Activated B cell treated with CpG ODN at 0.5 μM for 24 hours (primary cell): ENCODE measurements around the gene UFSP1. TPM values are rescaled to one million over a fixed set of nuclear protein-coding genes. Genes with fewer than 3 reads are reported as not detected.

Experiments used
- ATAC-seq: fragments of 200-7000 bp; cut with Tn5 transposase; one replicate; pipeline ENCODE4 v1.10.0; 2021; ENCODE audit warnings: low read depth, mild to moderate bottlenecking, moderate library complexity
- CTCF ChIA-PET: fragments of 350-600 bp; sonication (Branson Sonifier 250); formaldehyde crosslinking; loops from one replicate; lab custom pipeline; 2021; ENCODE audit warnings: antibody characterized with exemption; lab: Charles Lee
- POLR2A ChIA-PET: fragments of 350-600 bp; sonication (Branson Sonifier 250); formaldehyde crosslinking; loops from one replicate; lab custom pipeline; 2021; ENCODE audit warnings: antibody characterized with exemption; lab: Charles Lee
- DNase-seq: peaks from one replicate; pipeline ENCODE4 v3.0.0; 2022
- H3K27ac Mint-ChIP-seq: one replicate; pipeline ENCODE4 v1.8.0; 2020; ENCODE audit warnings: mixed read lengths
- H3K27me3 Mint-ChIP-seq: one replicate; pipeline ENCODE4 v1.8.0; 2021; ENCODE audit warnings: mixed read lengths
- H3K36me3 Mint-ChIP-seq: one replicate; pipeline ENCODE4 v1.8.0; 2021; ENCODE audit warnings: low read depth, mixed read lengths
- H3K4me1 Mint-ChIP-seq: one replicate; pipeline ENCODE4 v1.8.0; 2021; ENCODE audit warnings: mixed read lengths
- H3K4me3 Mint-ChIP-seq: one replicate; pipeline ENCODE4 v1.8.0; 2020; ENCODE audit warnings: mild to moderate bottlenecking, mixed read lengths
- H3K9me3 Mint-ChIP-seq: one replicate; pipeline ENCODE4 v1.8.0; 2020; ENCODE audit warnings: mixed read lengths
- CTCF ChIP-seq: fragments of 200-600 bp; IDR thresholded peaks from one replicate; pipeline ENCODE4 v1.8.0; 2022; ENCODE audit warnings: antibody characterized with exemption, mild to moderate bottlenecking
- intact Hi-C: fragments of 100-400 bp; cut with micrococcal nuclease; formaldehyde crosslinking; loops from one replicate; pipeline ENCODE4 v1.15.1; 2024
- total RNA-seq: library from RNA; stranded (reverse); gene quantifications from 2 replicates; pipeline ENCODE4 v1.2.3, GENCODE V29; 2022

Gene UFSP1
- total RNA-seq, 1 donor from 2014 or later = 3.4 TPM

GRCh38 chr7:100854146-100854895 is 35.2 kb downstream of the UFSP1 start:
- H3K36me3 Mint-ChIP-seq = peaks cover 29% of the 10 kb centered on the region
- H3K27ac Mint-ChIP-seq = no peak overlapping the region
- ChIA-PET POLR2A (interaction anchor here (1.0 to 3.5 kb wide), 5 partner anchors 10 to 49 kb away, joined by 3 to 17 read pairs (median 5); partner anchors contain the start of genes SRRT and UFSP1), CTCF (interaction anchor here (0.6 to 3.2 kb wide), 2 partner anchors 54 to 149 kb away, joined by 3 to 57 read pairs; partner anchors contain the start of gene POP7)
- no peak for ATAC-seq
- H3K27me3 Mint-ChIP-seq = no peaks in the 10 kb centered on the region
- peaks cover 21% of the 10 kb centered on the region for H3K4me1 Mint-ChIP-seq
- no peaks in the 10 kb centered on the region for H3K9me3 Mint-ChIP-seq
- no peak for DNase-seq
- intact Hi-C loops = no loop called here
- TF ChIP-seq CTCF = no peak
- H3K4me3 Mint-ChIP-seq = peak overlapping the region; percentile 38

- Mint-ChIP-seq H3K4me3 (peak within 1 kb of the TSS; percentile 89), H3K27me3 (no peaks in the 10 kb centered on the region), H3K27ac (peak within 1 kb of the TSS; percentile 75), H3K4me1 (peaks cover 21% of the 10 kb centered on the region), H3K36me3 (peaks cover 18% of the 10 kb centered on the region), H3K9me3 (no peaks in the 10 kb centered on the region)
- ChIA-PET POLR2A (interaction anchor here (0.6 to 3.5 kb wide), 22 partner anchors 13 to 465 kb away, joined by 3 to 26 read pairs (median 6); partner anchors contain the start of genes FBXO24, LRCH4, POP7 and SRRT), CTCF (interaction anchor here (0.5 to 3.6 kb wide), 21 partner anchors 9 to 306 kb away, joined by 3 to 64 read pairs (median 3); partner anchors contain the start of genes GIGYF1, POP7, SRRT and UFSP1)
- peak; percentile 93 for ATAC-seq
- DNase-seq = peak; percentile 83
- intact Hi-C loops = loop anchor here (1.0 to 2.0 kb wide), 13 partner anchors 15 to 383 kb away; partner anchors contain the start of genes EPHB4, FBXO24 and LRCH4
- TF ChIP-seq CTCF = peak; percentile 79
These were observed 37.3 kb downstream of the UFSP1 start, which contains the start of gene SLC12A9 for GRCh38 chr7:100852048-100852872. Gene SLC12A9, plus strand, starts transcription at chr7:100852713. Its CDS starts 1,485 bp downstream, at chr7:100854198.

- H3K4me3 Mint-ChIP-seq = no peak overlapping the region
- no peak overlapping the region for H3K27ac Mint-ChIP-seq
- no peak for ATAC-seq
- POLR2A ChIA-PET = no interaction called here
- peaks cover 5% of the 10 kb centered on the region for H3K4me1 Mint-ChIP-seq
- DNase-seq = no peak
- H3K9me3 Mint-ChIP-seq = no peaks in the 10 kb centered on the region
- no peak for TF ChIP-seq CTCF
- H3K36me3 Mint-ChIP-seq = no peaks in the 10 kb centered on the region
- intact Hi-C loops = no loop called here
- no peaks in the 10 kb centered on the region for H3K27me3 Mint-ChIP-seq
- CTCF ChIA-PET = interaction anchor here (1.2 kb wide), 1 partner anchor 48 kb away, joined by 4 read pairs; no protein-coding TSS in a partner anchor
These were observed 42.2 kb downstream of the UFSP1 start for GRCh38 chr7:100847360-100847759.

GRCh38 chr7:100840470-100841100 is 48.9 kb downstream of the UFSP1 start:
- H3K9me3 Mint-ChIP-seq = no peaks in the 10 kb centered on the region
- CTCF ChIA-PET = no interaction called here
- H3K4me1 Mint-ChIP-seq = peaks cover 16% of the 10 kb centered on the region

More at GRCh38 chr7:100840470-100841100, 48.9 kb downstream of the UFSP1 start:
- POLR2A ChIA-PET = no interaction called here
- Mint-ChIP-seq H3K36me3 (no peaks in the 10 kb centered on the region), H3K27me3 (no peaks in the 10 kb centered on the region), H3K27ac (no peak overlapping the region), H3K4me3 (no peak overlapping the region)
- ATAC-seq (no peak), DNase-seq (no peak)
- no peak for TF ChIP-seq CTCF
- intact Hi-C loops = no loop called here
